ENCODE measurements around the gene RASSF7.

The RASSF7 gene

GRCh38 chr11:611001-611996, 50.5 kb downstream of the RASSF7 start:
- no peak for DNase-seq

- DNase-seq: no peak
These were observed 51.6 kb downstream of the RASSF7 start for GRCh38 chr11:612201-612960.

GRCh38 chr11:612961-613300, 52.2 kb downstream of the RASSF7 start:
- no peak for DNase-seq

GRCh38 chr11:613369-613968, 52.7 kb downstream of the RASSF7 start:
- no peak for DNase-seq
